HCT116 (cell line): ENCODE data around the gene ZMYM4. TPM values are rescaled to one million over a fixed set of nuclear protein-coding genes. Genes with fewer than 3 reads are reported as not detected.

Experiments used
- ATAC-seq: fragments of 200-7000 bp; cut with Tn5 transposase; 2 replicates; pipeline ENCODE4 v1.9.1; 2020; ENCODE audit warnings: mild to moderate bottlenecking, moderate library complexity
- BruUV-seq: library from RNA; stranded (reverse); fragments of 400-500 nt; replicated peaks from 2 replicates; lab custom pipeline; 2021; lab: Mats Ljungman, UMichigan
- CTCF ChIA-PET: fragments of 300-600 bp; sonication (Branson Sonifier 250); formaldehyde crosslinking; loops from one replicate; lab custom pipeline; 2021; ENCODE audit warnings: antibody characterized with exemption; lab: Charles Lee
- POLR2A ChIA-PET: fragments of 300-600, 350-600 bp; sonication (Branson Sonifier 250); formaldehyde crosslinking; loops from one replicate; lab custom pipeline; 2021; ENCODE audit warnings: antibody characterized with exemption; lab: Charles Lee
- RAD21 ChIA-PET, 2 experiments: fragments of 300-600 bp; sonication (Branson Sonifier 250); formaldehyde crosslinking; loops; one replicate each; lab custom pipeline; 2023; ENCODE audit warnings: low total read pairs in 2 of 2; ENCODE audit not compliant: uncharacterized antibody in 2 of 2, unreplicated experiment in 2 of 2, low non-redundant PET in 1 of 2; lab: Charles Lee
- DNase-seq: peaks from one replicate; pipeline ENCODE4 v3.0.0-alpha.2; 2010; ENCODE audit warnings: low read depth, low spot score
- H2AFZ ChIP-seq: fragments of 200-600 bp; shearing (Covaris generic), sonication (generic); 2 replicates; pipeline ENCODE4 v1.6.1; 2017; ENCODE audit warnings: low read depth, mixed run types, mixed read lengths, antibody characterized with exemption, low read length; ENCODE audit not compliant: poor library complexity, severe bottlenecking
- H3K27ac ChIP-seq: 2 replicates; pipeline ENCODE4 v1.5.1; 2012; ENCODE audit warnings: low read depth, low read length
- H3K27me3 ChIP-seq: fragments of 200-600 bp; sonication (generic); 2 replicates; pipeline ENCODE4 v1.6.1; 2016; ENCODE audit warnings: mixed run types, low read length, mixed read lengths; ENCODE audit not compliant: insufficient read depth
- H3K36me3 ChIP-seq, 2 experiments: fragments of 200-500 bp in 1 of 2; fragments of 200-600 bp in 1 of 2; sonication (Bioruptor generic) in 1 of 2; sonication (generic) in 1 of 2; 2 replicates each; pipeline versions ENCODE4 v1.5.1 to v1.6.1; 2014 to 2016; ENCODE audit warnings: low read length in 2 of 2, inconsistent platforms in 1 of 2, mixed read lengths in 1 of 2, mixed run types in 1 of 2; ENCODE audit not compliant: insufficient read depth in 2 of 2, control insufficient read depth in 1 of 2
- H3K4me1 ChIP-seq, 2 experiments: fragments of 200-600 bp in 1 of 2; sonication (generic) in 1 of 2; 2 replicates each; pipeline versions ENCODE4 v1.5.1 to v1.6.1; 2012 to 2017; ENCODE audit warnings: low read length in 2 of 2, inconsistent platforms in 1 of 2, mild to moderate bottlenecking in 1 of 2, mixed read lengths in 1 of 2, mixed run types in 1 of 2, moderate library complexity in 1 of 2; ENCODE audit not compliant: insufficient read depth in 2 of 2, control insufficient read depth in 1 of 2
- H3K4me2 ChIP-seq: fragments of 200-600 bp; sonication (generic); 2 replicates; pipeline ENCODE4 v1.6.1; 2017; ENCODE audit warnings: mixed run types, low read length, mixed read lengths
- H3K4me3 ChIP-seq, 2 experiments: fragments of 200-600 bp in 1 of 2; sonication (generic) in 1 of 2; replicated peaks in 1 of 2; 2 replicates each; pipeline ENCODE4 v1.5.1; 2011 to 2016; ENCODE audit warnings: low read length in 2 of 2, control low read depth in 1 of 2, low read depth in 1 of 2, mild to moderate bottlenecking in 1 of 2, mixed read lengths in 1 of 2, mixed run types in 1 of 2
- H3K79me2 ChIP-seq: fragments of 200-600 bp; sonication (generic); 2 replicates; pipeline ENCODE4 v1.6.1; 2017; ENCODE audit warnings: mild to moderate bottlenecking, mixed run types, low read length, moderate library complexity, mixed read lengths; ENCODE audit not compliant: insufficient read depth
- H3K9ac ChIP-seq: fragments of 200-600 bp; sonication (generic); 2 replicates; pipeline ENCODE4 v1.6.1; 2016; ENCODE audit warnings: low read length, mixed read lengths
- H3K9me2 ChIP-seq: fragments of 200-600 bp; sonication (generic), shearing (Covaris generic); 2 replicates; pipeline ENCODE4 v1.6.1; 2017; ENCODE audit warnings: mixed run types, mild to moderate bottlenecking, moderate library complexity; ENCODE audit not compliant: insufficient read depth
- H3K9me3 ChIP-seq, 2 experiments: fragments of 200-500 bp in 1 of 2; fragments of 200-600 bp in 1 of 2; sonication (Bioruptor generic) in 1 of 2; sonication (generic) in 1 of 2; 2 replicates each; pipeline ENCODE4 v1.6.1; 2014 to 2017; ENCODE audit warnings: low read length in 2 of 2, mixed read lengths in 2 of 2, inconsistent platforms in 1 of 2, low read depth in 1 of 2, mild to moderate bottlenecking in 1 of 2, mixed run types in 1 of 2, moderate library complexity in 1 of 2; ENCODE audit not compliant: control insufficient read depth in 1 of 2, insufficient read depth in 1 of 2
- H4K20me1 ChIP-seq: fragments of 200-600 bp; sonication (generic), shearing (Covaris generic); 2 replicates; pipeline ENCODE4 v1.6.1; 2017; ENCODE audit warnings: mixed run types, mild to moderate bottlenecking, moderate library complexity; ENCODE audit not compliant: insufficient read depth
- EZH2phosphoT487 ChIP-seq: fragments of 200-600 bp; IDR thresholded peaks from 2 replicates; pipeline ENCODE4 v1.6.1; 2018; ENCODE audit warnings: antibody characterized with exemption, borderline replicate concordance
- POLR2A ChIP-seq: IDR thresholded peaks from 2 replicates; pipeline ENCODE4 v1.7.0; 2011; ENCODE audit warnings: borderline replicate concordance; ENCODE audit not compliant: insufficient read depth, insufficient read length; ENCODE audit errors: extremely low read depth
- RAD21 ChIP-seq: IDR thresholded peaks from 2 replicates; pipeline ENCODE4 v1.6.1; 2012; ENCODE audit warnings: low read depth, mild to moderate bottlenecking
- YY1 ChIP-seq: IDR thresholded peaks from 2 replicates; pipeline ENCODE4 v1.6.1; 2011; ENCODE audit warnings: low read length, low read depth, moderate library complexity, mild to moderate bottlenecking; ENCODE audit not compliant: insufficient replicate concordance; ENCODE audit errors: extremely low read depth
- intact Hi-C: fragments of 100-400 bp; cut with micrococcal nuclease; formaldehyde crosslinking; loops from 2 replicates; pipeline ENCODE4 v1.10.0; 2022
- total RNA-seq: library from RNA; stranded (reverse); gene quantifications from one replicate; pipeline ENCODE4 v1.2.1, GENCODE V29; 2021; ENCODE audit not compliant: unreplicated experiment
- TF ChIP-seq, protein P1 (sequence below), 3 experiments: fragments of 200-600 bp in 1 of 3; sonication (generic) in 1 of 3; IDR thresholded peaks in 2 of 3; conservative IDR thresholded peaks in 1 of 3; 2 replicates each; pipeline ENCODE4 v1.5.1; 2012 to 2017; ENCODE audit warnings: low read depth in 2 of 3, low read length in 2 of 3, antibody characterized with exemption in 1 of 3, borderline replicate concordance in 1 of 3, control low read depth in 1 of 3, mild to moderate bottlenecking in 1 of 3, mixed read lengths in 1 of 3, mixed run types in 1 of 3, moderate library complexity in 1 of 3; ENCODE audit not compliant: insufficient read depth in 1 of 3
- TF ChIP-seq, protein P2 (sequence below): IDR thresholded peaks from 2 replicates; pipeline ENCODE4 v1.6.1; 2012

ZMYM4 gene
- total RNA-seq, 1 experiment from 2014 or later = 58.0 TPM

DNA sequence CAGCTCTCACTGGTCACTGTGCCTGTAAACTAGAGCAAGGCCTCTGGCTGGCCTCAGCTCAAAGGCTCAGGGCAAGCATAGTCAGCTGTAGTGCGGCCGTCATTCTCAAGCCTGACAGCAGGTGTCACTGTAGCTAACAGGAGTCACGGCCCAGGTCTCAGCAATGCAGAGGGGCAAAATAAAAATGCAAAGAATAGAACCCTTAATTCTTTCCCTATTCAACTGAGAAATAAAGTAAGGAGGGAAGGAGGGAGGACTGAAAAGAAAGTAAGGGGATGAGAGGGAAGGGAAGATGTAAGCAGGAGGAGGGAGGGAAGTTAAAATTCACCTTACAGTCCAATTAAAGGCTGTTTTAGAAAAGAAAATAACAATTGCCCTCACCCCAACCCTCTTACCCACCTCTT, 182.6 kb downstream of the ZMYM4 start:
- TF ChIP-seq RAD21 (peak; percentile 84), YY1 (no peak), EZH2phosphoT487 (no peak), POLR2A (no peak)
- TF ChIP-seq, protein P1, sequence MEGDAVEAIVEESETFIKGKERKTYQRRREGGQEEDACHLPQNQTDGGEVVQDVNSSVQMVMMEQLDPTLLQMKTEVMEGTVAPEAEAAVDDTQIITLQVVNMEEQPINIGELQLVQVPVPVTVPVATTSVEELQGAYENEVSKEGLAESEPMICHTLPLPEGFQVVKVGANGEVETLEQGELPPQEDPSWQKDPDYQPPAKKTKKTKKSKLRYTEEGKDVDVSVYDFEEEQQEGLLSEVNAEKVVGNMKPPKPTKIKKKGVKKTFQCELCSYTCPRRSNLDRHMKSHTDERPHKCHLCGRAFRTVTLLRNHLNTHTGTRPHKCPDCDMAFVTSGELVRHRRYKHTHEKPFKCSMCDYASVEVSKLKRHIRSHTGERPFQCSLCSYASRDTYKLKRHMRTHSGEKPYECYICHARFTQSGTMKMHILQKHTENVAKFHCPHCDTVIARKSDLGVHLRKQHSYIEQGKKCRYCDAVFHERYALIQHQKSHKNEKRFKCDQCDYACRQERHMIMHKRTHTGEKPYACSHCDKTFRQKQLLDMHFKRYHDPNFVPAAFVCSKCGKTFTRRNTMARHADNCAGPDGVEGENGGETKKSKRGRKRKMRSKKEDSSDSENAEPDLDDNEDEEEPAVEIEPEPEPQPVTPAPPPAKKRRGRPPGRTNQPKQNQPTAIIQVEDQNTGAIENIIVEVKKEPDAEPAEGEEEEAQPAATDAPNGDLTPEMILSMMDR (IDR thresholded peaks at IDR 0.05 in 2 of 3, conservative IDR thresholded peaks at IDR 0.05 in 1 of 3; ENCODE audit: borderline replicate concordance in 1 of 3, insufficient read depth in 1 of 3, low read depth in 2 of 3, low read length in 2 of 3) = peak; percentile 79 to 87 (median 86)
- TF ChIP-seq, protein P2, sequence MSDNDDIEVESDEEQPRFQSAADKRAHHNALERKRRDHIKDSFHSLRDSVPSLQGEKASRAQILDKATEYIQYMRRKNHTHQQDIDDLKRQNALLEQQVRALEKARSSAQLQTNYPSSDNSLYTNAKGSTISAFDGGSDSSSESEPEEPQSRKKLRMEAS = no peak
- POLR2A ChIA-PET = no interaction called here
- H3K9ac ChIP-seq = no peak overlapping the region
- H3K27me3 ChIP-seq = no peaks in the 10 kb centered on the region
- H2AFZ ChIP-seq = no peak overlapping the region
- BruUV-seq = no TSS peak
- H3K4me3 ChIP-seq = no peak overlapping the region
- H3K79me2 ChIP-seq = no peaks in the 10 kb centered on the region
- no peaks in the 10 kb centered on the region for H3K4me1 ChIP-seq
- no peak overlapping the region for H3K4me2 ChIP-seq
- no peak overlapping the region for H3K27ac ChIP-seq
- CTCF ChIA-PET = interaction anchor here (0.6 to 2.6 kb wide), 22 partner anchors 12 to 319 kb away, joined by 3 to 32 read pairs (median 3); partner anchors contain the start of genes C1orf216, CLSPN, KIAA0319L and NCDN
- peak; percentile 99 for ATAC-seq
- H3K9me3 ChIP-seq = no peaks in the 10 kb centered on the region
- RAD21 ChIA-PET = interaction anchor here (0.5 to 2.5 kb wide), 4 partner anchors 105 to 130 kb away, joined by 3 to 14 read pairs (median 6); no protein-coding TSS in a partner anchor
- H4K20me1 ChIP-seq = no peaks in the 10 kb centered on the region
- peaks cover 0 to 8% of the 10 kb centered on the region in 2 experiments; a peak in 2 of 4 replicates for H3K36me3 ChIP-seq
- no peaks in the 10 kb centered on the region for H3K9me2 ChIP-seq
- DNase-seq = peak; percentile 29
- intact Hi-C loops = loop anchor here (1.0 to 2.0 kb wide), 3 partner anchors 113 to 323 kb away; no protein-coding TSS in a partner anchor
